Breast epithelium (tissue), 3 donors: ENCODE measurements around the gene GRM1.

ENCODE experiments used
- CTCF ChIP-seq, 3 donors: fragments of 450-650 bp; IDR thresholded peaks; one replicate each; pipeline ENCODE4 v1.5.1; 2016 to 2017; ENCODE audit warnings: antibody characterized with exemption in 3 of 3, mild to moderate bottlenecking in 3 of 3, moderate library complexity in 3 of 3
- POLR2A ChIP-seq: fragments of 450-650 bp; IDR thresholded peaks from one replicate; pipeline ENCODE4 v1.6.1; 2016; ENCODE audit warnings: antibody characterized with exemption, mild to moderate bottlenecking, moderate library complexity

- no peak for TF ChIP-seq POLR2A
- TF ChIP-seq CTCF (IDR thresholded peaks at IDR 0.05), result no peak
These were observed 181.7 kb downstream of the GRM1 start for GRCh38 chr6:146210406-146211083.
